T-helper 1 cell treated with Interleukin-12 subunit alpha and Interleukin-12 subunit beta and Interleukin-4 antibody, amounts not matched to agents 30 ng/mL and 1 ng/mL, for 36 hours (primary cell): Measurements from ENCODE around the gene SVIL. TPM values are rescaled to one million over a fixed set of nuclear protein-coding genes. Genes with fewer than 3 reads are reported as not detected.

ENCODE experiments used
- intact Hi-C: fragments of 100-400 bp; cut with micrococcal nuclease; formaldehyde crosslinking; loops from one replicate; pipeline ENCODE4 v1.15.1; 2024
- total RNA-seq: library from RNA; stranded (reverse); gene quantifications from 2 replicates; pipeline ENCODE4 v1.2.3, GENCODE V29; 2022

Gene SVIL
- total RNA-seq, 1 donor from 2014 or later: 12.9 TPM

GRCh38 chr10:29428486-29428885, 206.3 kb downstream of the SVIL start:
- intact Hi-C loops: no loop called here

GRCh38 chr10:29427667-29428066, 207.1 kb downstream of the SVIL start:
- intact Hi-C loops: no loop called here

GRCh38 chr10:29426420-29426819, 208.4 kb downstream of the SVIL start:
- intact Hi-C loops: no loop called here

- intact Hi-C loops: no loop called here
Observed at GRCh38 chr10:29424017-29424416, 210.8 kb downstream of the SVIL start.

GRCh38 chr10:29420744-29421143, 214.0 kb downstream of the SVIL start:
- intact Hi-C loops: no loop called here

GRCh38 chr10:29417324-29417723, 217.4 kb downstream of the SVIL start:
- intact Hi-C loops: no loop called here

- intact Hi-C loops: no loop called here
Observed at GRCh38 chr10:29415876-29416275, 218.9 kb downstream of the SVIL start.

GRCh38 chr10:29414501-29414900, 220.3 kb downstream of the SVIL start:
- intact Hi-C loops: no loop called here

GRCh38 chr10:29412485-29412884, 222.3 kb downstream of the SVIL start:
- intact Hi-C loops: no loop called here

- intact Hi-C loops: loop anchor here (2.0 kb wide), 1 partner anchor 33 kb away; no protein-coding TSS in a partner anchor
Observed at GRCh38 chr10:29411666-29412315, 223.0 kb downstream of the SVIL start.

- intact Hi-C loops: loop anchor here (2.0 to 10.0 kb wide), 3 partner anchors 17 to 615 kb away; no protein-coding TSS in a partner anchor
Observed at GRCh38 chr10:29409241-29410054, 225.3 kb downstream of the SVIL start.

- intact Hi-C loops: loop anchor here (2.0 to 10.0 kb wide), 2 partner anchors 16 to 616 kb away; no protein-coding TSS in a partner anchor
Observed at GRCh38 chr10:29408847-29409240, 225.9 kb downstream of the SVIL start.
